ENCODE data around the gene XYLT1.

XYLT1 gene

DNA sequence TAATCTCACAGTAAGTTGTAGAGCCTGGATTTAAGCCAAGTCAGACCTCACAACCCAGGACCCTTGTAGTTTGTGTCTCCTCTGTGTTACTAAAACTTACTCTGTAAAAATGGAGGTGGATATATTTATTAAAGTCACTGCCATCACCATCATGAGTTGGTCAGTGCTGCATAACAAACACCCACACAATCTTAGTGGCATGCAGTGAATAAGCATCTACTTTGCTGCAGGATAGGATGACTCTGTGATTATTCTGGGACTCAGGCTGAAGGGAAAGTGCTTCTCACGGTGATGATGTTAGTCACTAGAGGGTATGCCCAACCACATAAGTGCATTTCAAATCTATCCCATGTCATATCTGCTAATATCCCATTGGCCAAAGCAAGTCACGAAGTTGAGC, 398.7 kb downstream of the XYLT1 start:
- no peak for DNase-seq

DNA sequence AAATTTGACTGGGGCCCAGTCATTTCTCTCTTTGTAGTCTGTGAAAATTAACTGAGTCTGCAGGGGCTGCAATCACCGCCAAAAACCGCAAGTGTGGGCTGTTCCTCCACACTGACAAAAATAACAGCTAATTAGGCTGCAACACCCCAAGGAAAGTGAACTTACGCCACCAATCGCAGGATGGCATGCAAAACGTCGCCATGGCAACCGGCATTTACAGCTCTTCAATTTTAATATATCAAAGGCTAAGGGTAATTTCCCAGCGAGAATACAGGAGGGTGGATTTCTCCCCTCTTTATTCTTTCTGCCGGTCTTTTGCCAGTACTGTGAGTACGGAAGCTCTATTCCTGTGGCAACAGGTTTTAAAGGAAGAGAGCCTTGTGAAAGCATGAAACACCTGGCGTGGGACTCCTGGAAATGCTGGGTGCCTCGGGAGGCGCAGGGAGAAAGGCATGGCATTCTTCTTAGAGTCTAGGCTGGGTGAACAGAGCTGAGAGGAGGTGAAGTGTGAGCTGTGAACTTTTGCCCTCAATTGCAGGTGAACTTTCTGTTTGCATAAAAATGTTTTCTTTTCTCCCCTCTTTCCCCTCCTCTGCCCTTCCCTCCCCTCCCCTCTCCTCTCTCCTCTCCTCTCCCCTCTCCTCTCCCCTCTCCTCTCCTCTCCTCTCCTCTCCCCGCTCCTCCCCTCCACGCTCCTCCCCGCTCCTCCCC, 399.7 kb downstream of the XYLT1 start:
- peak; percentile 68 for DNase-seq

DNA sequence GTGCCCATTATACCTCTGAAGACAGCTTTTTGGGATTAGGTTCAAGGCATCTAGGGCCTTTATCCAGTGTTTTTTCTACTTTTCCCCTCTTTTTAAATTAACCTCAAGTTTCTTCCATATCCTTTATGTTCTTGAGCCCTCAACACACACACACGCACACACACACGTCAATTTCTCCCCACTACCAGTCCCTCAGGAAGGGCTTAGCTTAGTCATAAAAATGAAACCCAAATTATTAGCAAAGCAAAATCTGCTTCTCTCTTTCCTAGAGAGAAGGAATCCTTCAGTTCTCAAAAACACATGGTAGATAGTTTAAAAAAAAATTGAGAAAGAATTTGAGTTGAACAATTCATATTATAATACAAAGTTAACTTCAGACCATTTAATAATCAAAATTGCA, 401.1 kb downstream of the XYLT1 start:
- no peak for DNase-seq

DNA sequence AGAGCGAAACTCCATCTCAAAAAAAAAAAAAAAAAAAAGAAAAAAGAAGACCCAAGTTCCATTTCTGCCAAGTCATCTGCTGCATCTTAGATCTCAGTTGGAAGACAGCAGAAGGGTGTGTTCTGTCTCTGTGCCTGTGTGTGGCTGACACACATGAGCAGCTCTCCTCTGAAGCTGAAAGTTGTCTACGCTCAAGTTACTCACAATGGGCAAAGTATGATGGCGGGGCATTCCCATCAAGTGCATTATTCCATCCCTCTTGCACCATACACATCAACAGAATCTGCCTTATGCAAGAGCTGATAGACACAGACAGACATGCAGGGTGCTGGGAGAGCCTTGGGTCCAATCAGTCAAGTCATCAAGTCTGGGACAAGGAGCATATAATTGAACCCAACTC, 402.2 kb downstream of the XYLT1 start:
- no peak for DNase-seq

DNA sequence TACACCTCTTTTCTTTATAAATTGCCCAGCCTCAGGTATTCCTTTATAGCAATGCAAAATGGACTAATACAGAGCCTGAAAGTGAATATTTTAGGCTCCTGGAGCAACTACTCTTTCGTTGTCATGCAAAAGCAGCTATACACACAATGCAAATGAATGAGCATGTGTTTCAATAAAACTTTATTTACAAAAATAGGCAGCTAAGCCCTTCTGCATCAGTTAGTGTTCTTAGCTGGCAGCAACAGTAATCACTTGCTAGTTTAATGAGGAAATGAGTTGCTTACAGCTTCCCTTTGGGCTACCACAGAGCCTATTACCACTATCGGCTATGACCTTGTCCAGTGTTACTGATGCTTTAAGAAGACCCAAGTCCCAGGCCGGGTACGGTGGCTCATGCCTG, 402.9 kb downstream of the XYLT1 start:
- DNase-seq = no peak

DNA sequence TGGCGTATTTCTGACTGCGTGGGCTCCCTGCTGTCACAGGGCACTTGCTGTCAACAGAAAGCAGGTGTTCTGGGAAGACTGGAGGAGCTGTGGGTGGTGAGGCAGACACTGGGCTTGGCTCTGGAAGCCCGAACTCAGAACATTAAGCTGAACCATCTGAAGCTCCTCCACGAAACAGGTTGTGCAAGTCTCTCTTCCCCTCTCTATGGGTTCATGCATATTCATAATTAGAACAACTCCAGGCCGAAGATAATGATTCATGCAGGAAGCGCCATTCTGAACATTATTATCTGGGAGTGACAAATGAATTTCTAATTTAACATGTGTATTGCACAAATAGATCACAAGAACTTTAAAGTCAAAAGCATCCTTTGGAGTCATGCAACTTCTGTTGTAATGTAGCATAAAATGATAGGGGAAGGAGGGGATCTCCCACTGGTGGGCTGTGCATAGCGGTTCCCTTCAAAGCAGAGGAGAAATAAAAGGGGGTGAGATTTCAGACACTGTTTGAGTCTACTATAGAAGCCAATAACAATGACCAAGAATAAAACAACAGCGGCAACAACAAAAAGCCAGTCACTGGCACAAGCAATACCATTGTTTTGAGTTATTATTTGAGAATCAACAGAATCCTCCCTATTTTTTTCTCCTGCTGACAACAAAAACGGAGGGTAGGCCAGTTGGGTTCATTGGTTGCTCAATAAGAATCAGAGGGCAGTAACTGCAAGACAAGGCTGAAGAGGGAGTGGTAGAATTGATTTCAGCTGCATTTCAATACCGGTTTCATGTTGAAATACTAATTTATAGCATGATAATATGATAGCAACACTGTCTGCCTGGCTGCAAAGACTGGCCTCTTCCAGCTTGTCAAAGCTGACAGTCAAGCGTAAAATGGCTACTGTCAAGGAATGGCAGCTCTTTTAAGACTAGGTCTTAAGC, 407.3 kb downstream of the XYLT1 start:
- no peak for DNase-seq

DNA sequence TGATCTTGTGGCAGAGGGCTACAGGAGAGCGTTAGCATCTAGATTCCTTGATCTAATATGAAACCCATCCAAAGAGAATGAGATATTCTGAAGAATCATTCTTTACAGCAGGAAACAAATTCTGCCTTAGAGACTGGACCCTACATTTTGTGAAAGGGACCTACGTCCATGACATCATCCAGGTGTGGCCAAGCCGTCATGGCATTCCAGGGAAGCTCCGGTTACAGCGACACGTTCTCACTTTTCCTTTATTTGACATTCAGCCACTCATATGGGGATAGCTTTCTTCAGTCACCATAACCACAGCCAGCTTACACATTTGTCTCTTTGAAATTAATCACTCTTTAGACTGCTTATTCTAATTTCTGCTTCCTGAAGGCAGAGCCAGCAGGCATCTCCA, 408.1 kb downstream of the XYLT1 start:
- no peak for DNase-seq

DNA sequence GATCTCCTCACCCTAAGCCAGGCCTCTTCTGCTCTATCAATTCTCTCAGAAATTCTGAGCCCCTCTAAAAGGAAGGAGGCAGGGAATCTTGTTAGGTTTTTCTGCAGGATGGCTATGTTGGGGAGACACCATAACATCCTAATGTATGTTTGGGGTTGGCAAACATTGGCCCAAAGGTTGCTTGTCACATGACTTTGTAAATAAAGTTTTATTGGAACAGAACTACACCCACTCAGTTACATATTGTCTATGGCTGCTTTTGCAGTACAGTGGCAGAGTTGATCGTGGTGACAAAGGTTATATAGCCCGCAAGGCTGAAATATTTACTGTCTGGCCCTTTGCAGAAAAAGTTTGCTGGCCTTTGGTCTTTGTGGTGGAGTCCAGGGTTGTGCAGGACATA, 409.4 kb downstream of the XYLT1 start:
- DNase-seq = no peak

DNA sequence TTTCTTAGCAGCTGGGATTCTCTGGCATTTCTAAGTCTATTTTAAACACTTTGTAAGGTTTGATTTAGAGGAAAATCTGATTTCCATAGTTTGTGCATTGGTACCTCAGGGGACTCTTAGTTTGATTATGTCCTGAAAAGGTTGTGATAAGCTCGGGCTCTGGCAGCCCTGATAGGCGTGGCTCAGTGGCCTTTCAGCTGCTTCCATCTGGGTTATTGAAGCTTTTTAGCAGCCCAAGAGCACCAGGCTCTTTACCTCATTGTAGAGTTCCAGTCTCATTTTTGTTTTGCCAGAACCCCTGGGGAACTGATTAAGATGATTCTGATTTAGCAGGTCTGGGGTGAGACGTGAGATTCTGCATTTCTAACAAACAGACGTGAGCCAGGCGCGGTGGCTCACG, 412.3 kb downstream of the XYLT1 start:
- no peak for DNase-seq

DNA sequence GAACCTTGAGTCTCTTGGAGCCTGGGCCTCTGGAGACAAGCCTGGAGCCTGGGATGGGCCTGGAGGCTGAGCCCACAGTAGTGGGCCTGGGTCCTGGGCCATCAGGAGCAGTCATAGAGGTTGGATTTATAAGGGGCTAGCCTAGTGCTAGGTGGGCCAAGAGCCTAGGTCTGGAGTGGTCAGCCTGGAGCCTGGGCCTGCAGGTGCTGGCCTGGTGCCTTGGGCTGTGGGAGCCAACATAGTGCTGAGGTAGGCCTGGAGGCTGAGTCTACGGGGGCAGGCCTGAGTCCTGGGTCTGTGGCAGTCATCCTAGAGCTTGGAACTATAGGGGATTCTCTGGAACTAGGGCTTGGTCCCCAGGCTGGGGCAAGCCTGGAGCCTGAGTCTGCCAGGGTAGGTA, 414.1 kb downstream of the XYLT1 start:
- DNase-seq = no peak

DNA sequence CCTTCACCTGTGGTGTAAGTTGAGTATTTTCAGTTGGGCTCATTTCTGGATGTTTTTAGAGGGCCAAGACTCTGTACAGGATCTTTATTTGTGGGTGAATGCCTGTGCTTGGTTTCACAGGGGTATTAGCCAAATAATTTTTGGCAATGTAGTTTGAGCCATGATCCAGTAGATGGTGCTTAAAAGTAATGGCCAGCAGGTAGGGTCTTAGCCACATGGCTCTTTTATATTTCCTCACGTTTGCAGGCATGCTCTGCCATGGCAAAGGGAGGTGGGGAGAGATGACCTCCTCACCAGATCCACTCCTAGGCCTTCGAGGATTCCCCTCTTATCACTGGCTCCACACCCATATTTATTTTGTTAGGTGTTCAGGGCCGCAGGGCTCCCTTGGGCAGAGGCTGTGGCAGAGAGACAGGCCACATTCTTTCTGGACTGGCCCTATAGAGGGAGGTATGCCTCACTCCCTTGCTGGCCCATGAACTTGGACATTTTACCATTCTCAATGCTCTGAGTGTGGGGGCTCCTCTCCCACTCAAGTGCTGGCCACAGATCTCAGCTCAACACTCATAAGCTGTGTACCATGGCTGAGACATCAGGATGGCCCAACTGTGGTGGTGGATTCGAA, 417.1 kb downstream of the XYLT1 start:
- no peak for DNase-seq
